Measurements from ENCODE around the gene DNAH6.

The DNAH6 gene

DNA sequence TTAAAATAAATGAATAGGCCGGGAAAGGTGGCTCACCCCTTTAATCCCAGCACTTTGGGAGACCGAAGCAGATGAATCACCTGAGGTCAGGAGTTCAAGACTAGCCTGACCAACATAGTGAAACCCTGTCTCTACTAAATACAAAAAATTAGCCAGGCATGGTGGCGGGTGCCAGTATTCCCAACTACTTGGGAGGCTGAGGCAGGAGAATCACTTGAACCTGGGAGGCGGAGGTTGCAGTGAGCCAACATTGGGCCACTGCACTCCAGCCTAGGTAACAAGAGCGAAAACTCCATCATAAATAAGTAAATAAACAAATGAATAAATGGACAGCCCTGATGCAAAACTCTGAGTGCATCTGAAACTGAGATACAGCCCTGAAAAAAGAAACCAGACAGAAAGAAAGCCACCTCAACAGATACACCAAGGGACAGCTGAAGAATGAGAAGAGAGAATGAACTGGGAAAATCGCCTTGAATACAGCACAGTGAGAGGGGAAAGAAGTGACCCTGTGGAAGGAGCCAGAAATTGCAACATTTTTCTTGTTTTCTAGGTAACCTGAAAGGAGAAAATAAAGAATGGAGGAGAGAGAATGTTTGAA lies 300.2 kb downstream of the DNAH6 start:
- Histone ChIP-seq H3K36me3 (ENCODE audit: insufficient read depth, low read length) (no peaks in the 10 kb centered on the region), H2AFZ (ENCODE audit: low read depth, low read length) (no peak overlapping the region), H3K27me3 (ENCODE audit: insufficient read depth, low read length) (no peaks in the 10 kb centered on the region), H3K4me3 (ENCODE audit: low read length) (no peak overlapping the region), H3K9me3 (ENCODE audit: low read length) (no peaks in the 10 kb centered on the region), H3K4me1 (ENCODE audit: insufficient read depth, low read length) (no peaks in the 10 kb centered on the region)

GRCh38 chr2:84817239-84817655 lies 300.9 kb downstream of the DNAH6 start:
- no peaks in the 10 kb centered on the region for H3K27me3 ChIP-seq (ENCODE audit: insufficient read depth, low read length)
- H3K36me3 ChIP-seq (ENCODE audit: insufficient read depth, low read length), result no peaks in the 10 kb centered on the region
- H2AFZ ChIP-seq (ENCODE audit: low read depth, low read length), result no peak overlapping the region
- H3K4me1 ChIP-seq (ENCODE audit: insufficient read depth, low read length), result no peaks in the 10 kb centered on the region
- no peaks in the 10 kb centered on the region for H3K9me3 ChIP-seq (ENCODE audit: low read length)
- H3K4me3 ChIP-seq (ENCODE audit: low read length), result no peak overlapping the region

DNA sequence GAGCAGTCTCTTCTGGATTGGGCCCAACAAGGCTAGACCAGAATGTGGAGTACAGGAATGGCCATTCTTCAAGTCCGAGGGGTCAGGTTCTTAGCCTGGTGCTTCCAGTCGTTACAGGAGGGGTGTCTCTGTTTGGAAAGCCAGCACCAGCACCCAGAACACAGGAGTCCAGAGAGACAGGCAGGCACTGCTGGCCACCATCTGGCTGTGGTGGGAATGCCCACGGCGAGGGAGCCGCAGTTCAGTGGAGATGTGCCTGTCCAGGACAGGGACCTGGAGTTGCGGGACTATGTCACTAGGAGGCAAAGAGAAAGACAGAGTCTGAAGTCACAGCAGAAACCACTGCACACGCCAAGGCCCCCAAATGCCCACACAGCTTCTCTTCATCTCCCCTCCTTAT lies 305.5 kb downstream of the DNAH6 start:
- Histone ChIP-seq H3K9me3 (ENCODE audit: low read length) (no peaks in the 10 kb centered on the region), H3K27me3 (ENCODE audit: insufficient read depth, low read length) (no peaks in the 10 kb centered on the region), H3K4me1 (ENCODE audit: insufficient read depth, low read length) (no peaks in the 10 kb centered on the region), H3K36me3 (ENCODE audit: insufficient read depth, low read length) (no peaks in the 10 kb centered on the region), H3K4me3 (ENCODE audit: low read length) (no peak overlapping the region), H2AFZ (ENCODE audit: low read depth, low read length) (no peak overlapping the region)

DNA sequence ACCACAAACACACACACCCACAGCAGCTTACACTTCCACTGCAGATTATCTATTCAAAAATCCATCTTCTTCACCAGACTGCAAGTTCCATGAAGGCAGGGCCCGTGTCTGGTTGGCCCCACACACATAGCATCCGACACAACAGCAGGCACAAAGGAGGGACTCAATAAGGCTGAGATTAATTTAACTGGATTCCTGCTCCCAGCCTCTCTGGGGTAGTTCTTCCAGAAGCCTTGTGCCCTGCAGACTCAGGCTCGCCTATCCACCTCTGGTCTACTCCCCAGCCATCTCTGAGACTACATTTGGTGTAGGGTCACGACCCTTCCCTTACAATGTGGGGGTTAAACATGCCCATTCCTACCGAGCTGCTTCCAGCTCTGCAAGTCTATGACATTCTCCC lies 306.9 kb downstream of the DNAH6 start:
- Histone ChIP-seq H3K4me3 (ENCODE audit: low read length) (no peak overlapping the region), H3K9me3 (ENCODE audit: low read length) (no peaks in the 10 kb centered on the region), H2AFZ (ENCODE audit: low read depth, low read length) (no peak overlapping the region), H3K27me3 (ENCODE audit: insufficient read depth, low read length) (no peaks in the 10 kb centered on the region), H3K36me3 (ENCODE audit: insufficient read depth, low read length) (no peaks in the 10 kb centered on the region), H3K4me1 (ENCODE audit: insufficient read depth, low read length) (no peaks in the 10 kb centered on the region)

GRCh38 chr2:84823788-84824187 lies 307.5 kb downstream of the DNAH6 start:
- no peak overlapping the region for H2AFZ ChIP-seq (ENCODE audit: low read depth, low read length)
- no peaks in the 10 kb centered on the region for H3K4me1 ChIP-seq (ENCODE audit: insufficient read depth, low read length)
- H3K9me3 ChIP-seq (ENCODE audit: low read length), result no peaks in the 10 kb centered on the region
- no peaks in the 10 kb centered on the region for H3K27me3 ChIP-seq (ENCODE audit: insufficient read depth, low read length)
- no peak overlapping the region for H3K4me3 ChIP-seq (ENCODE audit: low read length)
- H3K36me3 ChIP-seq (ENCODE audit: insufficient read depth, low read length), result no peaks in the 10 kb centered on the region

- no peak overlapping the region for H2AFZ ChIP-seq (ENCODE audit: low read depth, low read length)
- H3K36me3 ChIP-seq (ENCODE audit: insufficient read depth, low read length), result no peaks in the 10 kb centered on the region
- H3K4me1 ChIP-seq (ENCODE audit: insufficient read depth, low read length), result no peaks in the 10 kb centered on the region
- no peaks in the 10 kb centered on the region for H3K27me3 ChIP-seq (ENCODE audit: insufficient read depth, low read length)
- no peaks in the 10 kb centered on the region for H3K9me3 ChIP-seq (ENCODE audit: low read length)
- H3K4me3 ChIP-seq (ENCODE audit: low read length), result no peak overlapping the region
Observed at GRCh38 chr2:84827978-84828575, 311.8 kb downstream of the DNAH6 start.

- Histone ChIP-seq H3K27me3 (ENCODE audit: insufficient read depth, low read length) (no peaks in the 10 kb centered on the region), H2AFZ (ENCODE audit: low read depth, low read length) (no peak overlapping the region), H3K4me3 (ENCODE audit: low read length) (no peak overlapping the region), H3K36me3 (ENCODE audit: insufficient read depth, low read length) (no peaks in the 10 kb centered on the region), H3K4me1 (ENCODE audit: insufficient read depth, low read length) (no peaks in the 10 kb centered on the region), H3K9me3 (ENCODE audit: low read length) (no peaks in the 10 kb centered on the region)
Observed at GRCh38 chr2:84829693-84830092, 313.4 kb downstream of the DNAH6 start.

GRCh38 chr2:84830095-84830494 lies 313.8 kb downstream of the DNAH6 start:
- Histone ChIP-seq H3K4me3 (ENCODE audit: low read length) (no peak overlapping the region), H3K9me3 (ENCODE audit: low read length) (no peaks in the 10 kb centered on the region), H3K27me3 (ENCODE audit: insufficient read depth, low read length) (no peaks in the 10 kb centered on the region), H2AFZ (ENCODE audit: low read depth, low read length) (no peak overlapping the region), H3K36me3 (ENCODE audit: insufficient read depth, low read length) (no peaks in the 10 kb centered on the region), H3K4me1 (ENCODE audit: insufficient read depth, low read length) (no peaks in the 10 kb centered on the region)

GRCh38 chr2:84830758-84831500 lies 314.6 kb downstream of the DNAH6 start:
- Histone ChIP-seq H2AFZ (ENCODE audit: low read depth, low read length) (no peak overlapping the region), H3K4me3 (ENCODE audit: low read length) (no peak overlapping the region), H3K27me3 (ENCODE audit: insufficient read depth, low read length) (no peaks in the 10 kb centered on the region), H3K36me3 (ENCODE audit: insufficient read depth, low read length) (no peaks in the 10 kb centered on the region), H3K9me3 (ENCODE audit: low read length) (no peaks in the 10 kb centered on the region), H3K4me1 (ENCODE audit: insufficient read depth, low read length) (no peaks in the 10 kb centered on the region)

DNA sequence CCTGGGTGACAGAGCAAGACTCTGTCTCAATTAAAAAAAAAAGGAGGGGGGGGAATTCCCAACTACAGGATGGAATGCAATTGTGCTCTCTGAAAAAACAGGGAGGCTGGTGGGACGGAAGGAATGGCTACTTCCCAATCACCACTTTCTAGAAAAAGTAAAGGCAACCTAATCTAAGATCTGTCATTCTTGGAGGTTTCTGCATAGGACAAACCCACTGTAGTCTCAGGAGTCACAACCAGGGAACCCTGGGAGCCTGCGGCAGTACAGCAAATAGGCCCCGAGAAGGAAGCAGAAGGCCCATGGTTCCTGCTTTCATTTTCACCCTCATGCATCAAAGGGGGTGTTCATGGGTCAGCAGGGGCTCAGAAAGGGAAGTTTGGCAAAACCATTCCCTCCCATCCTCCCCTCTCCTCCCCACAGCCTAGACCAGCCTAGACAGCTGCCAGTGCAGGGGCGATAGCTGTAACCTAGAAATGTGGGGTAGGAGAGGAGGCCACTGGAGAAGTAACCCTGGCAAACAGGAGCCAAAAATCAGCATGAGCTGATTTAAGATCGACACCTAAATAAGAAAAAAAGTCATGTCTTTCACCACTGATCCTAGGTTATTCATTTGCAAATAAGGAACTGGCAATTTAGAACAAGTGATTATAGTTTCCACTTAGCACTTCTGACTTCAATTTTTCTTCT lies 316.6 kb downstream of the DNAH6 start:
- H3K9me3 ChIP-seq (ENCODE audit: low read length), result no peaks in the 10 kb centered on the region
- H3K36me3 ChIP-seq (ENCODE audit: insufficient read depth, low read length), result no peaks in the 10 kb centered on the region
- H3K4me3 ChIP-seq (ENCODE audit: low read length), result no peak overlapping the region
- no peaks in the 10 kb centered on the region for H3K27me3 ChIP-seq (ENCODE audit: insufficient read depth, low read length)
- H3K4me1 ChIP-seq (ENCODE audit: insufficient read depth, low read length), result no peaks in the 10 kb centered on the region
- H2AFZ ChIP-seq (ENCODE audit: low read depth, low read length), result no peak overlapping the region

- no peaks in the 10 kb centered on the region for H3K4me1 ChIP-seq (ENCODE audit: insufficient read depth, low read length)
- H3K27me3 ChIP-seq (ENCODE audit: insufficient read depth, low read length), result no peaks in the 10 kb centered on the region
- H2AFZ ChIP-seq (ENCODE audit: low read depth, low read length), result no peak overlapping the region
- H3K9me3 ChIP-seq (ENCODE audit: low read length), result no peaks in the 10 kb centered on the region
- no peak overlapping the region for H3K4me3 ChIP-seq (ENCODE audit: low read length)
- no peaks in the 10 kb centered on the region for H3K36me3 ChIP-seq (ENCODE audit: insufficient read depth, low read length)
Observed at GRCh38 chr2:84833481-84834150, 317.3 kb downstream of the DNAH6 start.

- no peak overlapping the region for H3K4me3 ChIP-seq (ENCODE audit: low read length)
- no peaks in the 10 kb centered on the region for H3K9me3 ChIP-seq (ENCODE audit: low read length)
- H3K36me3 ChIP-seq (ENCODE audit: insufficient read depth, low read length), result no peaks in the 10 kb centered on the region
- H3K27me3 ChIP-seq (ENCODE audit: insufficient read depth, low read length), result peaks cover 4% of the 10 kb centered on the region
- no peaks in the 10 kb centered on the region for H3K4me1 ChIP-seq (ENCODE audit: insufficient read depth, low read length)
- H2AFZ ChIP-seq (ENCODE audit: low read depth, low read length), result no peak overlapping the region
Observed at GRCh38 chr2:84836215-84836614, 319.9 kb downstream of the DNAH6 start.
